ENCODE results near the gene MOB2.
"Not testable (repeated sequence)": the region's sequence is repeated elsewhere in the genome, so short reads cannot be mapped to it uniquely, and the experiment has no call there.

MOB2 gene

GRCh38 chr11:1438261-1438966 lies 48.2 kb downstream of the MOB2 start:
- no peak overlapping the region for H3K4me3 ChIP-seq (ENCODE audit: low read length)
- DNase-seq (ENCODE audit: low read depth): no peak
- no peak for TF ChIP-seq CTCF (conservative IDR thresholded peaks at IDR 0.05; ENCODE audit: low read depth, low read length)

- H3K4me3 ChIP-seq (ENCODE audit: low read length): no peak overlapping the region
- TF ChIP-seq CTCF (conservative IDR thresholded peaks at IDR 0.05; ENCODE audit: low read depth, low read length): no peak
- peak; percentile 4 for DNase-seq (ENCODE audit: low read depth)
These were observed 49.1 kb downstream of the MOB2 start for GRCh38 chr11:1437500-1437899.

GRCh38 chr11:1436468-1437039 lies 50.0 kb downstream of the MOB2 start:
- H3K4me3 ChIP-seq (ENCODE audit: low read length): no peak overlapping the region
- DNase-seq (ENCODE audit: low read depth): no peak
- no peak for TF ChIP-seq CTCF (conservative IDR thresholded peaks at IDR 0.05; ENCODE audit: low read depth, low read length)

- no peak for DNase-seq (ENCODE audit: low read depth)
- no peak overlapping the region for H3K4me3 ChIP-seq (ENCODE audit: low read length)
- TF ChIP-seq CTCF (conservative IDR thresholded peaks at IDR 0.05; ENCODE audit: low read depth, low read length): no peak
These were observed 50.6 kb downstream of the MOB2 start for GRCh38 chr11:1435820-1436467.

GRCh38 chr11:1435479-1435819 lies 51.1 kb downstream of the MOB2 start:
- not testable (repeated sequence) for H3K4me3 ChIP-seq (ENCODE audit: low read length); DNase-seq (ENCODE audit: low read depth)

DNA sequence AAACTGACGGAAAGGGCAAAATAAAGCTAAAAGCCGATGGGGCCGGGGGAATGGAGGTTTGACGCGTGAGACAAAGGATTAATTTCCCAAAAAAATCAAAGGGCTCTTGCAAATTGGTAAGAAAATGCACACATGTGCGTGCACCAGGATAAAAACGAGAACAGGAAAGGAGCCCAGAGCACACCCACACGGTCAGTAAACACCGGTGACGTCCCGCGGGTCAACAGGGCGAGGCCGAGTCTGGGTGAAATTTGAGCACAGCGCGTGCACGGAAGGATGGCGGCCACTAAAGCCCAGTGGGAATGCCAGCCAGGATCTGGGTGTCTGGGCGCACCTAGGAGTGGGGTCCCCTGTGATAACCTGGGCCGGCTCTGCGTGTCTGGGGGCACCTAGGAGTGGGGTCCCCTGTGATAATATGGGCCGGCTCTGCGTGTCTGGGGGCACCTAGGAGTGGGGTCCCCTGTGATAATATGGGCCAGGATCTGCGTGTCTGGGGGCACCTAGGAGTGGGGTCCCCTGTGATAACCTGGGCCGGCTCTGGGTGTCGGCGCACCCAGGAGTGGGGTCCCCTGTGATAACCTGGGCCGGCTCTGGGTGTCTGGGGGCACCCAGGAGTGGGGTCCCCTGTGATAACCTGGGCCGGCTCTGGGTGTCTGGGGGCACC lies 52.5 kb downstream of the MOB2 start:
- no peak for TF ChIP-seq CTCF (conservative IDR thresholded peaks at IDR 0.05; ENCODE audit: low read depth, low read length)
- no peak for DNase-seq (ENCODE audit: low read depth)
- no peak overlapping the region for H3K4me3 ChIP-seq (ENCODE audit: low read length)

GRCh38 chr11:1433568-1433967 lies 53.0 kb downstream of the MOB2 start:
- H3K4me3 ChIP-seq (ENCODE audit: low read length): no peak overlapping the region
- no peak for DNase-seq (ENCODE audit: low read depth)
- no peak for TF ChIP-seq CTCF (conservative IDR thresholded peaks at IDR 0.05; ENCODE audit: low read depth, low read length)
